ENCODE results near the gene NAP1L1. TPM values are rescaled to one million over a fixed set of nuclear protein-coding genes. Genes with fewer than 3 reads are reported as not detected.
"Not testable (repeated sequence)": the region's sequence is repeated elsewhere in the genome, so short reads cannot be mapped to it uniquely, and the experiment has no call there.

NAP1L1 gene
- total RNA-seq, 1 donor from 2014 or later: 744 TPM

- H3K4me3 Mint-ChIP-seq (ENCODE audit: low read depth): no peak overlapping the region
- intact Hi-C loops (cut with micrococcal nuclease): no loop called here
Measured at GRCh38 chr12:76006028-76006925, 78.2 kb downstream of the NAP1L1 start.

GRCh38 chr12:76003355-76003638 lies 81.2 kb downstream of the NAP1L1 start:
- intact Hi-C loops (cut with micrococcal nuclease): no loop called here

More at GRCh38 chr12:76006028-76006925, 78.2 kb downstream of the NAP1L1 start:
- Mint-ChIP-seq H3K36me3 (ENCODE audit: low read depth) (peaks cover 6% of the 10 kb centered on the region), H3K9me3 (peaks cover 12% of the 10 kb centered on the region), H3K4me1 (ENCODE audit: low read depth) (no peaks in the 10 kb centered on the region), H3K27me3 (ENCODE audit: low read depth) (no peaks in the 10 kb centered on the region), H3K27ac (no peak overlapping the region)
- DNase-seq (ENCODE audit: low spot score): no peak

DNA sequence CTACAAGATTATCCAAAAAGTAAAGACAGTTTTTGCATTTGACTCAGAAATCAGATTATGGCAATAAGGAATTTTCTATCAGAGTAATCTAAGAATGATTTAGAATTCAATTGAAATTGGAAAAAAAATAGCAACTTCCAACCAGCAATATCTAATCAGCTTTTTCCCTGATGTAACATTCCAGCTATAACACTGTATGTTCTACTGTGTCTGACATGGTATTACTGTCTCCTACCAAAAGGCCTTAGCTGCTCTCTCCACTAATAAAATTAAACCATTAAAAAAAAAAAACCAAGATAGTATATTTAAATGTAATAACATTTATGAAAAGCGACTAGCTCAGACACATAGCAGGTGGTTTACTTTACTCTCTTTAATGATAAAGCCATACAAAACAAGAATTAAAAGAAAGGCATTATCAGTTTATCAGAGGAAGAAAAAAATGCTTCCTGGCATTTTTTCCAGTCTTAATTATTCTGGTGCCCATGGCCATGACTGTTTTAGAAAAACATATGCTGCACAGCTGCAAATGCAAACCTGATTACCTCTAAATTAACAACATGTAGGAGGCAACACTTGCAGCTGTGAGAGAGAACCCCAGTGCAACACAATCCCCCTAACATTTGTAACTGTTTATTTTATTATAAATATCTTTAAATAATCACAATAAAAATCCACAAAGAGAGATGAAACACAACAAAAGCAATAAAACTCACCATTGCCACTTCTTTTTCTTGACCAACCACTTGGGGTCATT lies 81.7 kb downstream of the NAP1L1 start:
- Mint-ChIP-seq H3K9me3 (peaks cover 12% of the 10 kb centered on the region), H3K36me3 (ENCODE audit: low read depth) (peaks cover 6% of the 10 kb centered on the region), H3K27me3 (ENCODE audit: low read depth) (no peaks in the 10 kb centered on the region), H3K4me3 (ENCODE audit: low read depth) (no peak overlapping the region), H3K4me1 (ENCODE audit: low read depth) (peaks cover 8% of the 10 kb centered on the region), H3K27ac (no peak overlapping the region)
- intact Hi-C loops (cut with micrococcal nuclease): no loop called here
- no peak for DNase-seq (ENCODE audit: low spot score)

More at GRCh38 chr12:76003355-76003638, 81.2 kb downstream of the NAP1L1 start:
- Mint-ChIP-seq H3K9me3 (peaks cover 12% of the 10 kb centered on the region), H3K27me3 (ENCODE audit: low read depth) (no peaks in the 10 kb centered on the region), H3K27ac (no peak overlapping the region), H3K4me1 (ENCODE audit: low read depth) (peaks cover 6% of the 10 kb centered on the region), H3K36me3 (ENCODE audit: low read depth) (peaks cover 6% of the 10 kb centered on the region), H3K4me3 (ENCODE audit: low read depth) (no peak overlapping the region)
- no peak for DNase-seq (ENCODE audit: low spot score)

GRCh38 chr12:75998292-75999063 lies 86.0 kb downstream of the NAP1L1 start:
- Mint-ChIP-seq H3K4me1 (ENCODE audit: low read depth) (peaks cover 38% of the 10 kb centered on the region), H3K27me3 (ENCODE audit: low read depth) (no peaks in the 10 kb centered on the region), H3K9me3 (no peaks in the 10 kb centered on the region), H3K4me3 (ENCODE audit: low read depth) (no peak overlapping the region), H3K36me3 (ENCODE audit: low read depth) (no peaks in the 10 kb centered on the region), H3K27ac (no peak overlapping the region)
- no peak for DNase-seq (ENCODE audit: low spot score)
- intact Hi-C loops (cut with micrococcal nuclease): no loop called here

DNA sequence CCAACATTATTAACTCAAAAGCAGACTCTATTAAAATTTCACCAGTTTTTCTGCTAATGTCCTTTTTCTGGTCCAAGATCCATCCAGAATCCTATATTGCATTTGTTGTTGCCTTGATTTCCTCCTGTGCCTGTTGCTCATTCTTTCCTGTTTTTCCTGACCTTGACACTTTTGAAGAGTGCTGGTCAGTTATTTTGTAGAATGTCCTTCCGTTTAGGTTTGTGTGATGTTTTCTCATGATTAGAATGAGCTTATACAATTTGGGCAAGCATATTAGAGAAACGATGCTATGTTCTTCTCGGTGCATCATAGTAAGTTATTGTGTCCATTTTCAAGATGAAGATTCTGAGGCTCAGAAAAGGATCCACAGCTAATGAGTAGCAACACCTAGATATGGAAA lies 86.8 kb downstream of the NAP1L1 start:
- Mint-ChIP-seq H3K4me3 (ENCODE audit: low read depth) (no peak overlapping the region), H3K36me3 (ENCODE audit: low read depth) (no peaks in the 10 kb centered on the region), H3K9me3 (no peaks in the 10 kb centered on the region), H3K27me3 (ENCODE audit: low read depth) (no peaks in the 10 kb centered on the region), H3K27ac (no peak overlapping the region), H3K4me1 (ENCODE audit: low read depth) (peaks cover 43% of the 10 kb centered on the region)
- DNase-seq (ENCODE audit: low spot score): no peak
- intact Hi-C loops (cut with micrococcal nuclease): no loop called here

DNA sequence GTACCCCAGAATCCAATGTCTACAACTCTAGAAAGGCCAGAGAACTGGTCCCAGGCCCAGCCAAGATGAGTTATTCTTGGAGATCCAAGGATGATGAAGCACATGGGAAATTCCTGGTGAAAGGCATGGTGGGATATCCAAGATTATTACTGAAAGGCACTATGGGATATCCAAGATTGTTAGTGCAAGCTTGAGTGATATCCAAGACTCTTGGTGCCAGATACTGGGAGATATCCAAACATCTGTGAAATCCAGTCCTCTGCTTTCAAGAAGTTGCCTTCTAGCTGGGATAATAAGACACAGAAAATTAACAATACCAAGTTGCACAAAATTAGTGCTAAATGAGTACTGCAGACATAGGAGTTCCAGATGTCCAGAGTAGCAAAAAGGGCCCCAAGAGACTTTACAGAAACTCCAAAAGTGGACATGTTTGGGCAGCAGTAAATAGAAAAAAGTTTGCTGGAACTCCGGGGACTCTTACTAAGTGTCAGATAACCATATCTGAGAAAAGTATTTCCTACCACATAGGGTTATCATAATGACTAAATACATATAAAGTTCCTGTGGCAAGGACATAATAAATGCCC lies 87.5 kb downstream of the NAP1L1 start:
- intact Hi-C loops (cut with micrococcal nuclease): no loop called here
- H3K27ac Mint-ChIP-seq: no peak overlapping the region
- H3K4me1 Mint-ChIP-seq (ENCODE audit: low read depth): peaks cover 45% of the 10 kb centered on the region

DNA sequence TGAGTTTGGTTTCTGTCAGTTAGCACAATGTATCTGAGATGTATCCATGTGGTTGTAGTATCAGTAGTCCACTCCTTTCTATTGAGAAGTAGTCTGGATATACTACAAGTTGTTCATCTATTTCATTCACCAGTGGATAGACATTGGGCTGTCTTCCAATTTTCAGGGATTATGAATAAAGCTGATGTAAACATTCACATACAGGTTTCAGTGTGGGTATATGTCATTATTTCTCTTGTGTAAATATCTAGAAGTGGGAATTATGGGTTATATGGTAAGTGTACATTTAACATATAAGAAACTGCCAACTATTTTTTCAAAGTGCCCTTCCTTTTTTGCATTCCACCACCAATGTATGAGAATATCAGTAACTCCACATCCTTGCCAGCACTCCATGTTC lies 88.8 kb downstream of the NAP1L1 start:
- no peak for DNase-seq (ENCODE audit: low spot score)
- H3K27ac Mint-ChIP-seq: peak overlapping the region; percentile 24

More for the DNA sequence above, 87.5 kb downstream of the NAP1L1 start:
- no peaks in the 10 kb centered on the region for H3K9me3 Mint-ChIP-seq
- no peaks in the 10 kb centered on the region for H3K36me3 Mint-ChIP-seq (ENCODE audit: low read depth)
- no peak for DNase-seq (ENCODE audit: low spot score)
- no peak overlapping the region for H3K4me3 Mint-ChIP-seq (ENCODE audit: low read depth)
- no peaks in the 10 kb centered on the region for H3K27me3 Mint-ChIP-seq (ENCODE audit: low read depth)

DNA sequence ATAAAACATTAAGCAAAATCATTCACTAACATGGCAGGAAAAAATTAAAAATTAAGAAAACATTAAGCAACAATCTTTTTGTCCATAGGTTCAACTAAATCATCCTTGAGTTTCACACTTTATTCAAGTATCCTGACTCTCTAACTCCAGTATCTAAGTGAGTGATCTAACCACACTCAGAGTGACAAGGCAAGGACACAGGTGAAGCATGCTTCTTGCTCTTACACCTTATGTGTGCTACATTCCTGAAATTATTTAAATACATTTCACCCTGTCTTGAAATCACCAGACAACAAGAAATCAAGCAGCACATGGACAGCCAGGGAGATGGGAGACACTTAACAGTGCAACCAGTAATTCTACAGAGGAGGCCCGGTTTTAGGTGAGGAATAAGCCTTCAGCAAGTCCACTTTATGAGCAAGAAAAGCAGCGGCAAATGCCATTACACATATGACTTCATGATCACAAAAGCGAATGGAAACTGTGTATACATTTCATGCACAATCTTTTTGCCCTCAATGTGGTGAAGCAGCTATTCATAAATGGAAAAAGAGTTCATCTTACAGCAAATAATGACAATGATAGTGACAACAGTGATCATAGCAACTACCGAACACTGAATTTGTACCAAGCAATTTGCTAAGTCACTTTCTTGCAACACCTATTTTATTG lies 90.3 kb downstream of the NAP1L1 start:
- Mint-ChIP-seq H3K4me3 (ENCODE audit: low read depth) (no peak overlapping the region), H3K27me3 (ENCODE audit: low read depth) (no peaks in the 10 kb centered on the region)

More for the DNA sequence above, 88.8 kb downstream of the NAP1L1 start:
- H3K4me3 Mint-ChIP-seq (ENCODE audit: low read depth): no peak overlapping the region
- H3K4me1 Mint-ChIP-seq (ENCODE audit: low read depth): peaks cover 53% of the 10 kb centered on the region
- no peaks in the 10 kb centered on the region for H3K9me3 Mint-ChIP-seq
- H3K36me3 Mint-ChIP-seq (ENCODE audit: low read depth): no peaks in the 10 kb centered on the region
- no peaks in the 10 kb centered on the region for H3K27me3 Mint-ChIP-seq (ENCODE audit: low read depth)
- intact Hi-C loops (cut with micrococcal nuclease): no loop called here

DNA sequence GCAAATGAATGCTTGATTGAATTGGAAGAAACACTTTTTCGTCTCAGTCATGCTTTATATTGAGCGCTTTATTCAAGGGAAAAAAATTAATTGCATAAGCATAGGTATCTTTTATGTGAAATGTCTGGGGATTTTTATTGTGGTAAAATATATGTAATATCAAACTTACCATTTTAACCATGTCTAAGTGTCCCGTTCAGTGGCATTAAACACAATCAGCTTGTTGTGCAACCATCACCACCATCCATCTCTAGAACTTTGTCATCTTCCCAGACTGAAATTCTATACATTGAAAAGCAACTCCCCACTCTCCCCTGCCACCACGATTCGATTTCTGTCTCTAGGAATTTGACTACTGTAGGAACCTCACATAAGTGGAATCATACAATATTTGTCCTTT lies 92.7 kb downstream of the NAP1L1 start:
- no peak overlapping the region for H3K27ac Mint-ChIP-seq
- intact Hi-C loops (cut with micrococcal nuclease): no loop called here
- no peaks in the 10 kb centered on the region for H3K27me3 Mint-ChIP-seq (ENCODE audit: low read depth)
- DNase-seq (ENCODE audit: low spot score): no peak
- H3K4me3 Mint-ChIP-seq (ENCODE audit: low read depth): no peak overlapping the region
- H3K9me3 Mint-ChIP-seq: peaks cover 27% of the 10 kb centered on the region
- H3K4me1 Mint-ChIP-seq (ENCODE audit: low read depth): peaks cover 54% of the 10 kb centered on the region
- peaks cover 23% of the 10 kb centered on the region for H3K36me3 Mint-ChIP-seq (ENCODE audit: low read depth)

More for the DNA sequence above, 90.3 kb downstream of the NAP1L1 start:
- H3K9me3 Mint-ChIP-seq: peaks cover 13% of the 10 kb centered on the region
- peak overlapping the region; percentile 79 for H3K27ac Mint-ChIP-seq
- no peak for DNase-seq (ENCODE audit: low spot score)
- intact Hi-C loops (cut with micrococcal nuclease): loop anchor here (1.0 kb wide), 6 partner anchors 16 to 60 kb away; partner anchors contain the start of gene PHLDA1
- H3K36me3 Mint-ChIP-seq (ENCODE audit: low read depth): peaks cover 8% of the 10 kb centered on the region
- H3K4me1 Mint-ChIP-seq (ENCODE audit: low read depth): peaks cover 56% of the 10 kb centered on the region

DNA sequence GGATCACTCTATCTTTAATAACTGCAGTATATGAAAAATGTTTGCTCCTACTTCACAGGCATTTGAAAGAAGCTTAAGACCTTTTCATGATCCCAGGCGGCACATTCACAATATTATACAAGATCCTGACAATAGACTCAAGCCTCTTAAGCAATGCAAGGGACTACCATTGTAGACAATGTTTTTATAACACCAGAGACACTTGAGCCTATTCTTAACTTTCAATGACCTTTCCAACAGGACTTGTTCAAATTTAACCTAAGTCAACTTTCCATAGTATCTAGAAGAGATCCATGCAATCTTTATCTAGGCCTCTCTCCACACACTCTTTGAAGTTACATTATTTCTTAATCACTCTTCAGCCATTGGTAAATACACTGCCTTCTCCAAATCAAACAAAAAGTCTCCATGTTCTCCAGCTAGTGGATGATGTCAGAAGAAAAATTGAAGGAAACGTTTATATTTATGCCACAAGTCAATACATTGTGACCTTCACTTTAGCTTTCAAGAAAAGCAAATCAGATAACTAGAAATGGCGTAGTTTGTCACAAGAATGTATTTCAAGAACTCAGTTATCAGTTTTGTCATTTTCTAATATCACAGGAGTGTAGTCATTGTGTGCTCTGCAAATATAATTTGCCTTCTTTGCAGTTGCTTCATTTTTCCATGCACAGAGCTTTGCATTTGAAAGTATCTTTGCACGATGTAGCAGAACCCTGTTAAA lies 94.1 kb downstream of the NAP1L1 start:
- no peak overlapping the region for H3K4me3 Mint-ChIP-seq (ENCODE audit: low read depth)
- peaks cover 56% of the 10 kb centered on the region for H3K4me1 Mint-ChIP-seq (ENCODE audit: low read depth)
- peaks cover 27% of the 10 kb centered on the region for H3K9me3 Mint-ChIP-seq
- DNase-seq (ENCODE audit: low spot score): no peak
- H3K27me3 Mint-ChIP-seq (ENCODE audit: low read depth): no peaks in the 10 kb centered on the region
- peaks cover 23% of the 10 kb centered on the region for H3K36me3 Mint-ChIP-seq (ENCODE audit: low read depth)
- intact Hi-C loops (cut with micrococcal nuclease): no loop called here
- no peak overlapping the region for H3K27ac Mint-ChIP-seq

DNA sequence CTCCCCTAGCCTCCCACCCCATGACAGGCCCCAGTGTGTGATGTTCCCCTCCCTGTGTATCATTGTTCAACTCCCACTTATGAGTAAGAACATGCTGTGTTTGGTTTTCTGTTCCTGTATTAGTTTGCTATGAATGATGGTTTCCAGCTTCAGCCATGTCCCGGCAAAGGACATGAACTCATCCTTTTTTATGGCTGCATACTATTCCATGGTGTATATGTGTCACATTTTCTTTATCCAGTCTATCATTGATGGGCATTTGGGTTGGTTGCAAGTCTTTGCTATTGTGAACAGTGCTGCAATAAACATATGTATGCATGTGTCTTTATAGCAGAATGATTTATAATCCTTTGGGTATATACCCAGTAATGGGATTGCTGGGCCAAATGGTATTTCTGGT lies 96.8 kb downstream of the NAP1L1 start:
- intact Hi-C loops (cut with micrococcal nuclease): loop anchor here (1.0 kb wide), 1 partner anchor 9 kb away; no protein-coding TSS in a partner anchor
- not testable (repeated sequence) for H3K4me3 Mint-ChIP-seq (ENCODE audit: low read depth); H3K27me3 Mint-ChIP-seq (ENCODE audit: low read depth); H3K27ac Mint-ChIP-seq; DNase-seq (ENCODE audit: low spot score)
- Mint-ChIP-seq H3K9me3 (peaks cover 27% of the 10 kb centered on the region), H3K4me1 (ENCODE audit: low read depth) (peaks cover 56% of the 10 kb centered on the region), H3K36me3 (ENCODE audit: low read depth) (peaks cover 23% of the 10 kb centered on the region)

All from activated T-helper 2 cell treated with anti-CD3 and anti-CD28 coated beads, Interferon-gamma antibody, Interleukin-2, Interleukin-4, amounts not matched to agents 10 μg/mL and 5 μg/mL and 100 μg/mL, durations not matched to agents 14 hours and 24 hours and 36 hours (primary cell).